ENCODE data around the gene PLD4. TPM values are rescaled to one million over a fixed set of nuclear protein-coding genes. Genes with fewer than 3 reads are reported as not detected.

The PLD4 gene
- total and polyA plus RNA-seq, 9 of the 15 experiments (the other 6 are each of a cell fraction or from before 2014, with no cell fraction given) = 0.18 to 0.24 TPM; not detected in 7

- Histone ChIP-seq H3K4me3 (no peak overlapping the region), H3K4me1 (replicated peaks in 1 of 2; ENCODE audit: control insufficient read depth in 2 of 2, insufficient read depth in 2 of 2, low read length in 2 of 2) (peaks cover 7 to 70% of the 10 kb centered on the region in 2 experiments; a peak in 4 of 5 replicates), H4K20me1 (replicated peaks; ENCODE audit: control insufficient read depth, insufficient read depth, low read length) (0 out of 2 replicates have a peak, but pooled peaks cover 11% of the 10 kb centered on the region), H3K27me3 (ENCODE audit: control insufficient read depth in 2 of 2, insufficient read depth in 2 of 2, low read length in 2 of 2) (no peaks in the 10 kb centered on the region), H3K9me3 (replicated peaks; ENCODE audit: control insufficient read depth, insufficient read depth, low read depth, low read length) (no peaks in the 10 kb centered on the region), H3K36me3 (ENCODE audit: control insufficient read depth, insufficient read depth, low read length) (no peaks in the 10 kb centered on the region), H2AFZ (ENCODE audit: low read depth, low read length) (no peak overlapping the region; the same call in 1 of the 2 replicates), H3K79me2 (ENCODE audit: control insufficient read depth, insufficient read depth, low read length) (no peaks in the 10 kb centered on the region), H3K27ac (ENCODE audit: extremely low read depth, low read depth, low read length) (no peak overlapping the region; the same call in 2 of the 3 replicates), H3K4me2 (ENCODE audit: insufficient read depth, low read length) (no peak overlapping the region), H3K9ac (ENCODE audit: insufficient read depth in 1 of 2, low read depth in 2 of 2, low read length in 2 of 2) (no peak overlapping the region), H3K9me1 (ENCODE audit: control insufficient read depth, insufficient read depth, low read length) (no peaks in the 10 kb centered on the region)
- WGBS (ENCODE audit: insufficient coverage, low coverage, missing lambda C conversion rate) = 29% methylated on average over 18 of the region's 19 CpGs
- ATAC-seq = no peak
- in situ Hi-C loops (cut with MboI) (no loop called here), intact Hi-C loops (cut with micrococcal nuclease) (loop anchor here (5.0 kb wide), 1 partner anchor 37 kb away; no protein-coding TSS in a partner anchor)
- no TSS peak for BruUV-seq (replicated peaks)
- POLR2A ChIA-PET = no interaction called here
- peak; percentile 67 for FAIRE-seq
- CTCF ChIA-PET (ENCODE audit: low intra/inter-chr PET ratio) = no interaction called here
- DNase-seq (ENCODE audit: extremely low read depth in 1 of 4, low spot score in 3 of 4) = no peak
- TF ChIP-seq ARID1B (IDR thresholded peaks at IDR 0.05) (peak; percentile 27; the same call in 1 of the 2 replicates), MLLT1 (IDR thresholded peaks at IDR 0.05) (0 out of 4 replicates have a peak, but pooled peaks of 1 of the 2 experiments have one; percentile 52), SRSF3 (IDR thresholded peaks at IDR 0.05; ENCODE audit: insufficient read depth, low read length) (no peak), BCLAF1 (IDR thresholded peaks at IDR 0.05; ENCODE audit: borderline replicate concordance in 1 of 2, control insufficient read depth in 1 of 2, low read depth in 2 of 2, low read length in 1 of 2) (0 out of 4 replicates have a peak, but pooled peaks of 1 of the 2 experiments have one; percentile 51)
Observed at GRCh38 chr14:104979758-104980610, 55.3 kb downstream of the PLD4 start.
